ENCODE data around the gene CDK15.

Gene CDK15

GRCh38 chr2:201773990-201774389 lies 32.3 kb upstream of the CDK15 start:
- Histone ChIP-seq H3K4me3 (ENCODE audit: low read depth, low read length) (no peak overlapping the region), H3K4me1 (ENCODE audit: control insufficient read depth, insufficient read depth, low read length) (peaks cover 14% of the 10 kb centered on the region), H3K9me3 (ENCODE audit: control insufficient read depth, insufficient read depth, low read depth, low read length) (no peaks in the 10 kb centered on the region), H3K36me3 (ENCODE audit: control insufficient read depth in 2 of 2, insufficient read depth in 1 of 2, low read length in 2 of 2) (no peaks in the 10 kb centered on the region), H3K27ac (ENCODE audit: extremely low read depth, low read depth, low read length) (no peak overlapping the region)
- ChIA-PET POLR2A (no interaction called here), CTCF (interaction anchor here (0.7 kb wide), 1 partner anchor 330 kb away, joined by 3 read pairs; no protein-coding TSS in a partner anchor)
- TF ChIP-seq ZNF843 (tag by site-specific recombination; IDR thresholded peaks at IDR 0.05) (no peak), ZNF707 (tag by site-specific recombination; IDR thresholded peaks at IDR 0.05) (no peak), ZBTB7A (tag by site-specific recombination; IDR thresholded peaks at IDR 0.05; ENCODE audit: low read depth) (no peak), ZNF530 (tag by site-specific recombination; IDR thresholded peaks at IDR 0.05; ENCODE audit: low read depth) (no peak), YY2 (tag by site-specific recombination; IDR thresholded peaks at IDR 0.05) (no peak), ZNF580 (tag by site-specific recombination; IDR thresholded peaks at IDR 0.05) (no peak), MZF1 (tag by site-specific recombination; IDR thresholded peaks at IDR 0.05; ENCODE audit: borderline replicate concordance) (no peak), ZNF138 (tag by site-specific recombination; IDR thresholded peaks at IDR 0.05; ENCODE audit: borderline replicate concordance) (no peak), ZNF585B (tag by site-specific recombination; IDR thresholded peaks at IDR 0.05) (no peak), SP7 (tag by site-specific recombination; IDR thresholded peaks at IDR 0.05) (no peak), ZNF404 (tag by site-specific recombination; IDR thresholded peaks at IDR 0.05) (no peak), ZSCAN16 (tag by site-specific recombination; IDR thresholded peaks at IDR 0.05) (no peak), ZNF48 (tag by site-specific recombination; IDR thresholded peaks at IDR 0.05) (no peak), ZNF121 (tag by site-specific recombination; IDR thresholded peaks at IDR 0.05) (no peak), PRDM4 (tag by site-specific recombination; IDR thresholded peaks at IDR 0.05) (no peak), ZNF529 (tag by site-specific recombination; IDR thresholded peaks at IDR 0.05; ENCODE audit: insufficient replicate concordance) (no peak), MYNN (tag by site-specific recombination; IDR thresholded peaks at IDR 0.05; ENCODE audit: borderline replicate concordance) (no peak)

- ChIA-PET CTCF (interaction anchor here (0.6 kb wide), 1 partner anchor 25 kb away, joined by 3 read pairs; no protein-coding TSS in a partner anchor), POLR2A (no interaction called here)
- Histone ChIP-seq H3K4me1 (ENCODE audit: control insufficient read depth, insufficient read depth, low read length) (peaks cover 19% of the 10 kb centered on the region), H3K9me3 (ENCODE audit: control insufficient read depth, insufficient read depth, low read depth, low read length) (no peaks in the 10 kb centered on the region), H3K4me3 (ENCODE audit: low read depth, low read length) (no peak overlapping the region), H3K27ac (ENCODE audit: extremely low read depth, low read depth, low read length) (no peak overlapping the region), H3K36me3 (ENCODE audit: control insufficient read depth in 2 of 2, insufficient read depth in 1 of 2, low read length in 2 of 2) (no peaks in the 10 kb centered on the region)
- no peak for TF ChIP-seq OSR2 (tag by site-specific recombination; IDR thresholded peaks at IDR 0.05)
- no peak for TF ChIP-seq RBAK (tag by site-specific recombination; IDR thresholded peaks at IDR 0.05)
- no peak for TF ChIP-seq ZNF501 (tag by site-specific recombination; IDR thresholded peaks at IDR 0.05)
- TF ChIP-seq, protein P1, sequence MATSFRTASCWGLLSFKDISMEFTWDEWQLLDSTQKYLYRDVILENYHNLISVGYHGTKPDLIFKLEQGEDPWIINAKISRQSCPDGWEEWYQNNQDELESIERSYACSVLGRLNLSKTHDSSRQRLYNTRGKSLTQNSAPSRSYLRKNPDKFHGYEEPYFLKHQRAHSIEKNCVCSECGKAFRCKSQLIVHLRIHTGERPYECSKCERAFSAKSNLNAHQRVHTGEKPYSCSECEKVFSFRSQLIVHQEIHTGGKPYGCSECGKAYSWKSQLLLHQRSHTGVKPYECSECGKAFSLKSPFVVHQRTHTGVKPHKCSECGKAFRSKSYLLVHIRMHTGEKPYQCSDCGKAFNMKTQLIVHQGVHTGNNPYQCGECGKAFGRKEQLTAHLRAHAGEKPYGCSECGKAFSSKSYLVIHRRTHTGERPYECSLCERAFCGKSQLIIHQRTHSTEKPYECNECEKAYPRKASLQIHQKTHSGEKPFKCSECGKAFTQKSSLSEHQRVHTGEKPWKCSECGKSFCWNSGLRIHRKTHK (tag by site-specific recombination; IDR thresholded peaks at IDR 0.05) = no peak
- TF ChIP-seq GFI1B (tag by site-specific recombination; IDR thresholded peaks at IDR 0.05) = no peak
- no peak for TF ChIP-seq ZNF426 (tag by site-specific recombination; IDR thresholded peaks at IDR 0.05)
- no peak for TF ChIP-seq ZNF510 (tag by site-specific recombination; IDR thresholded peaks at IDR 0.05; ENCODE audit: insufficient replicate concordance)
- no peak for TF ChIP-seq ZNF23 (tag by site-specific recombination; IDR thresholded peaks at IDR 0.05; ENCODE audit: borderline replicate concordance)
- TF ChIP-seq ZNF2 (tag by site-specific recombination; IDR thresholded peaks at IDR 0.05) = no peak
- TF ChIP-seq ZNF561 (tag by site-specific recombination; IDR thresholded peaks at IDR 0.05; ENCODE audit: borderline replicate concordance) = no peak
- TF ChIP-seq MZF1 (tag by site-specific recombination; IDR thresholded peaks at IDR 0.05; ENCODE audit: borderline replicate concordance) = no peak
- no peak for TF ChIP-seq ZSCAN23 (tag by site-specific recombination; IDR thresholded peaks at IDR 0.05)
- TF ChIP-seq SETDB1 (IDR thresholded peaks at IDR 0.05; ENCODE audit: insufficient read length, low read length) = no peak
Measured at GRCh38 chr2:201774546-201774945, 31.8 kb upstream of the CDK15 start.

Data from HEK293 (cell line).